ENCODE data around the gene NLGN2. TPM values are rescaled to one million over a fixed set of nuclear protein-coding genes. Genes with fewer than 3 reads are reported as not detected.
A peak's percentile ranks its signal among the peaks of the same experiment; 100 is the strongest.

NLGN2 gene
- total RNA-seq, 3 donors from 2014 or later = 2.9 to 38.0 (median 6.7) TPM

DNA sequence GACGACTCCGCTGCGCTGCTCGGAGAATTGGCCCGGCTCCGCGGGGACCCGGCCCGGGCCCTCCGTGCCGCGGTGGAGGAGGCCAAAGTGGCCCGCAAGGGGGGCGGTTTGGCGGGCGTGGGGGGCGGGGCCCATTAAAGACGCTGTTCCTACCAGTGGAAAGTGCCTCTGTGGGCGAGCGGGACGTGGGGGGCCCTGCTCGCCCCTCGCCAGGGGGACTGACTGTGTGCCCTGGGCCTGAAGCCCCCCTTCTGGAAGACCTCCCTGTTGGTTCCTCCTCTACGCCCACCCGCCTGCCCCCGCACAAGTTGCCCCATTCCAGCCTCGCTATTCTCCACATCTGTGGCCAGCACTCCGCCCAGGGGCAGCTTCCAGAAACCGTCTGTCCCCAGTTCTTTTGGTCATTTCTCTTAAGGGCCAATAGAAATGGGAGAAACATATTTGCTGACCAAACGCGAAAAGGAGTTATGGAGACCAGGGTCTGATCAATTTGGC is 29.8 kb downstream of the NLGN2 start:
- DNase-seq = no peak
- intact Hi-C loops (cut with DNase I, micrococcal nuclease) = no loop called here
- Histone ChIP-seq H3K4me1 (ENCODE audit: low read depth) (peaks cover 26% of the 10 kb centered on the region), H3K4me3 (no peak overlapping the region), H3K9me3 (no peaks in the 10 kb centered on the region), H3K36me3 (ENCODE audit: low read depth) (no peaks in the 10 kb centered on the region)
- ATAC-seq = no peak
- TF ChIP-seq CTCF (IDR thresholded peaks at IDR 0.05) = no peak

DNA sequence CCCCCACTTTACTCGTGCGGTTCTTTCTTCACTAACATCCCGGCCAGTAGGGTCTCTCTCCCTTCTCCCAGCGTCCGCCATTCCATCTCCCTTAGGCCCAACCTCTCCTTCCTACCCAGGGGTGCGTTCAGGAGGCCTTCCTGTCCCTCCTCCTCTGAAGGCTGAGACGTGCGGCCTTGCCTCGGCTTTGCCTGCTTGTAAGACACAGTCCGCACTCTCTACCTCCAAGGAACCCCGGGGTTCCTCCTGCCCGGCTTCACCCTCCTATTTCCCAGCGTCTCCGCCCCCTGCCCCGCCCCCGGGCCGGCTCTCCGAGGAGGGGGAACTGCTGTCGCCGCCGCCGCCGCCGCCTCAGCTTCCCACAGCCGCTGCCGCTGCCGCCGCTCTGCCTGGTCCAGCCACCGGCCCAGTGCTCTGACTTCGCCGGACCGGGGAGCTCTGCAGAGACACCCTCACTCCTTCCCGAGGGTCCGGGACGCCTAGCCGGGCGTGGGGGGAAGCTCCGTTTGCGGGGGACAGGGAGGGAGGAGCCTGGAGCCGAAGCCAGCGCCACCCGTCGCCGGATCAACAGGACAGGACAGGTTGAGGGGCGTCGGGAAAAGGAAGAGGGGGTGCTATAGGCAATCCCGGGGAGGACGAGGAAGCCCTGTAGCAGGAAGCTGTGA is 30.4 kb downstream of the NLGN2 start:
- DNase-seq (peak; percentile 60 to 80 (median 75)), ATAC-seq (no peak)
- Histone ChIP-seq H3K4me1 (ENCODE audit: low read depth) (peaks cover 26% of the 10 kb centered on the region), H3K4me3 (no peak overlapping the region), H3K36me3 (ENCODE audit: low read depth) (no peaks in the 10 kb centered on the region), H3K9me3 (no peaks in the 10 kb centered on the region)
- no peak for TF ChIP-seq CTCF (IDR thresholded peaks at IDR 0.05)
- intact Hi-C loops (cut with DNase I, micrococcal nuclease) = no loop called here

DNA sequence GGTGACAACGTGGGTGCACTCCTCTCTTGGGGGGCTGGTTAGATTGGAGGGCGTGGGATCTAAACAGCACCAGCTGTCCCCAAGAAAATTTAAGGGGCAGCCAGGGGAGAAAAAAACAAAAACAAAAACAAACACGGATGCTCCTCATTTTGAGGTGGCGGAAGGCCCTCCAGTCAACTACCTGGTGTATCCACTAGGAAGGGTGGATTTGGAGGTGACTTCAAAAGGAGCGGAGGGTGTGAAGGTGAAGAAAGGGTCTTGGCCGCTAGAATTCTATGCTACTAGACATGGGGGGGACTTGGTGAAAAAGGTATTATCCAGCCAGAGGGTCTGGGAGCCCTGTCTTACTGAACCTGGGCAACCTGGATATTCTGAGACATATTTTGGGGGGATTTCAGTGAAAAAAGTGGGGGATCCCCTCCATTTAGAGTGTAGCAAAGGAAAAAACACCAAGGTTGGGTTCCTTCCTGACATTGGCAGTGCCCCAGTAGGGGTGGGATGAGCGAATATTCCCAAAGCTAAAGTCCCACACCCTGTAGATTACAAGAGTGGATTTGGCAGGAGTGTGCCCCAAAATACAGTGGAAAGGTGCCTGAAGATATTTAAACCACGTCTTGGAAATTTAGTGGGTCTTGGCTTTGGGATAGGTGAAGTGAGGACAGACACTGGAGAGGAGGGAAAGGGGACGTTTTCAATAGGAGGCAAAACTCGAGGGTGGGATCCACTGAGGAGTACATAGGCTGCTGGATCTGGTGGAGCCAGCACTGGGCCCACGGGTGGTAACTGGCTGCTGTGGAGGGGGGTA is 31.2 kb downstream of the NLGN2 start:
- DNase-seq (no peak), ATAC-seq (no peak)
- Histone ChIP-seq H3K36me3 (ENCODE audit: low read depth) (no peaks in the 10 kb centered on the region), H3K4me1 (ENCODE audit: low read depth) (peaks cover 26% of the 10 kb centered on the region), H3K4me3 (no peak overlapping the region), H3K9me3 (no peaks in the 10 kb centered on the region)
- intact Hi-C loops (cut with DNase I, micrococcal nuclease) = no loop called here
- TF ChIP-seq CTCF (IDR thresholded peaks at IDR 0.05) = no peak

DNA sequence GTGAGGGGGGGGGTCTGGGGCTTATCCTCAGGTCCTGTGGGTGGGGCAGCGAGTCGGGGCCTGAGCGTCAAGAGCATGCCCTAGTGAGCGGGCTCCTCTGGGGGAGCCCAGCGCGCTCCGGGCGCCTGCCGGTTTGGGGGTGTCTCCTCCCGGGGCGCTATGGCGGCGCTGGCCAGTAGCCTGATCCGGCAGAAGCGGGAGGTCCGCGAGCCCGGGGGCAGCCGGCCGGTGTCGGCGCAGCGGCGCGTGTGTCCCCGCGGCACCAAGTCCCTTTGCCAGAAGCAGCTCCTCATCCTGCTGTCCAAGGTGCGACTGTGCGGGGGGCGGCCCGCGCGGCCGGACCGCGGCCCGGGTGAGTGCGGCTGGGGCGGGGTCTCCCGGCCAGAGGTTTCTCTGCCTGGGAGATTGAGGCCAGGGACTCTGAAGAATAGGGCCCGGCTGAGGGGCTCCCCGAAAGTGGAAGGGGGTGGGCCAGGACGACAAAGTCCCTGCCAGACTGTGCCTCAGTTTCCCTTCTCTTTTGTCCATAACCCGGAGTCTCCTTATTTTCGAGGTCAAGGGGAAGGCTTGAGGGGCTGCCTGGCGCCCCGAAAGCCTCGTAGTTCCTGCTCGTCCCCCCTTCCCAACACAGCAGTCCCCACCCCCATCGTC is 31.9 kb downstream of the NLGN2 start, which contains the start of gene FGF11:
Gene FGF11 (plus strand): TSS at position 51 of the 651 bp plus-strand sequence. CDS start 109 bp downstream, at position 160.
- Histone ChIP-seq H3K9me3 (no peaks in the 10 kb centered on the region), H3K4me1 (ENCODE audit: low read depth) (peaks cover 26% of the 10 kb centered on the region), H3K4me3 (no peak within 1 kb of the TSS), H3K36me3 (ENCODE audit: low read depth) (no peaks in the 10 kb centered on the region)
- DNase-seq = peak in 1 of 3 donors; percentile 43
- TF ChIP-seq CTCF (IDR thresholded peaks at IDR 0.05) = no peak
- no peak for ATAC-seq
- intact Hi-C loops (cut with DNase I, micrococcal nuclease) = no loop called here

- no peak for TF ChIP-seq CTCF (IDR thresholded peaks at IDR 0.05)
- H3K4me3 ChIP-seq = no peak overlapping the region
- H3K36me3 ChIP-seq (ENCODE audit: low read depth) = no peaks in the 10 kb centered on the region
- H3K4me1 ChIP-seq (ENCODE audit: low read depth) = peaks cover 31% of the 10 kb centered on the region
- no peaks in the 10 kb centered on the region for H3K9me3 ChIP-seq
- peak; percentile 49 to 69 (median 65) for DNase-seq
- no peak for ATAC-seq
- intact Hi-C loops (cut with DNase I, micrococcal nuclease) = no loop called here
These were observed 32.6 kb downstream of the NLGN2 start for GRCh38 chr17:7440113-7440833.
